NCI-H226 (cell line): Measurements from ENCODE around the gene NEU1.
"Not testable (repeated sequence)": the region's sequence is repeated elsewhere in the genome, so short reads cannot be mapped to it uniquely, and the experiment has no call there.

Experiments used
- DNase-seq: peaks from one replicate; pipeline ENCODE4 v3.0.0-alpha.2; 2015

NEU1 gene

GRCh38 chr6:31862344-31863235 lies at the start of gene NEU1:
NEU1 (minus strand) TSS chr6:31862821; CDS start chr6:31862776, 45 bp downstream.
- DNase-seq, result peak; percentile 100

DNA sequence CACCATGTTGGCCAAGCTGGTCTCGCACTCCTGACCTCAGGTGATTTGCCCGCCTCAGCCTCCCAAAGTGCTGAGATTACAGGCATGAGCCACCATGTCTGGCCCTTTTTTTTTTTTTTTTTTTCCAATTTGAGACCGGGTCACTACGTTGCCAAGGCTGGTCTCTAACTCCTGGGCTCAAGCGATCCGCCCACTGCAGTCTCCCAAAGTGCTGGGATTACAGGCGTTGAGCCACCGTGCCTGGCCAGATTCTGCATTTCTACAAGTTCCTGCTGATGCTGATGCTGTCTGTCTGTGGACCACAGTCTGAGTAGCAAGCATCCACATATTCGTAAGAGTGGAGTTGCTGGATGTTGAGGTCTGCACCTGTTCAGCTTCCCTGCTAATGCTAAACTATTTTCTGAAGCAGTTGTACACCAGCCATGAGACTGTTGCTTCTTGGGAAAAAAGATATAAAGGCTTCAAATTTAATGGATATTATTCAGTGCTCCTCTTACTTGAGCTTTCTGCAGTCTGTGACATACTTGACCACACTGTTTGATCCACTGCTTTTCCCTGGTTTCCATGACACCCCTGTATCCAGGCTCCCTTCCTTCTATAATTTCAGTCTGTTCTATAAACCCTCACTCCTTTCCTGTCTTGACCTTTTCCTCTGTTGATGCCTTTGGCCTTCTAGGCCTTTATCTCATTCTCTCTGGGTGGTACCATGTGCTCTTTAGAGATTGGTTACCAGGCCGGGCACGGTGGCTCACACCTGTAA lies 49.4 kb upstream of the NEU1 start:
- DNase-seq, result no peak

DNA sequence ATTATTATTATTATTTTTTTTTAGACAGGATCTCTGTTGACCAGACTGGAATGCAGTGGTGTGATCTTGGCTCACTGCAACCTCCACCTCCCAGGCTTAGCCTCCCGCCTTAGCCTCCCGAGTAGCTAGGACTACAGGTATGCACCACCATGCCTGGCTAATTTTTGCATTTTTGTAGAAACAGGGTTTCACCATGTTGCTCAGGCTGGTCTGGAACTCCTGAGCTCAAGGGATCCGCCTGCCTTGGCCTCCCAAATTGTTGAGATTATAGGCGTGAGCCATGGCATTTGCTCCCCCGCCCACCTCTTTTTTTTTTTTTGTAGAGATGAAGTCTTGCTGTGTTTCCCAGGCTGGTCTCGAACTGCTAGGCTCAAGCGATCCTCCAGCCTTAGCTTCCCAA lies 46.7 kb upstream of the NEU1 start:
- DNase-seq, result not testable (repeated sequence)

- peak; percentile 77 for DNase-seq
Measured at GRCh38 chr6:31908791-31909190, 46.2 kb upstream of the NEU1 start.

- DNase-seq, result not testable (repeated sequence)
Measured at GRCh38 chr6:31908255-31908654, 45.6 kb upstream of the NEU1 start.

DNA sequence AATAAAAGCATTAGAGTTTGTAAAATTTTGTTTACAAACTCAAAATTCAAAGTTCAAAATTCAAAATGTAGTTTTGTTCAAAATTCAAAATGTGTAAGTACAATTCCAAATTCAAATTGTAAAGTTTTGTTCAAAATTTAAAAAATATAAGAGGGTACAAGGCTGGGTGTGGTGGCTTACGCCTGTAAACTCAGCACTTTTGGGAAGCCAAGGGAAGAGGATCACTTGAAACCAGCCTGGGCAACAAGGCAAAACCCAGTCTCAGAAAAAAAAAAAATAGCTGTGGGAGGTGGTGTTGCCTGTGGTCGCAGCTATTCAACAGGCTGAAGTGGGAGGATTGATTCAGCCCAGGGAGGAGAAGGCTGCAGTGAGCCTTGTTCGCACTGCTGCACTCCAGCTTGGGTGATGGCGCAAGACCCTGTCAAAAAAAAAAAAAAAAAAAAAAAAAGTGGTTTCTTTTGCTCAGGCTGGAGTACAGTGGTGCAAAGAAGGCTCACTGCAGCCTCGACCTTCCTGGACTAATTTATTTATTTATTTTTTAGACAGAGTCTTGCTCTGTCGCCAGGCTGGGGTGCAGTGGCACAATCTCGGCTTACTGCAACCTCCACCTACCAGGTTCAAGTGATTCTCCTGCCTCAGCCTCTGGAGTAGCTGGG lies 44.7 kb upstream of the NEU1 start:
- DNase-seq, result peak; percentile 90

GRCh38 chr6:31906727-31907126 lies 44.1 kb upstream of the NEU1 start:
- not testable (repeated sequence) for DNase-seq

DNA sequence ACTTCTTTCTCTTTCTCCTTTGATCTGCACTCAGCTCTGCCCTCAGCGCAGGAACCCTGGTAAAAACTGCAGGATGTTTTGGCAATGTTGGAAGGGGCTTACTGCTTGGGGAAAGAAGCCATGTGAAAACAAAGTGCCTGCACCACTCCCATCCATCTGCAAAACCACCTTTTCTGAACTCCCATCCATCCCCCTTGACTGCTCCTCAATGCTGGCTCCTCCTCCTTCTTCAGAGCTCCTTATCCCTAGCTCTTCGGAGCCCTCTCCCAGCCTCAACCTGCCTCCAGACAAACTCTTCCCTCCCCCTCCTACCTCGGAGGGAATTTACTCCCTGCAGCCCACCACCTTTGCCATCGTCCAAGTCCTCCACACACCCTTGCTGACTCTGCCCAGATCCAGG lies 43.5 kb upstream of the NEU1 start:
- no peak for DNase-seq

DNA sequence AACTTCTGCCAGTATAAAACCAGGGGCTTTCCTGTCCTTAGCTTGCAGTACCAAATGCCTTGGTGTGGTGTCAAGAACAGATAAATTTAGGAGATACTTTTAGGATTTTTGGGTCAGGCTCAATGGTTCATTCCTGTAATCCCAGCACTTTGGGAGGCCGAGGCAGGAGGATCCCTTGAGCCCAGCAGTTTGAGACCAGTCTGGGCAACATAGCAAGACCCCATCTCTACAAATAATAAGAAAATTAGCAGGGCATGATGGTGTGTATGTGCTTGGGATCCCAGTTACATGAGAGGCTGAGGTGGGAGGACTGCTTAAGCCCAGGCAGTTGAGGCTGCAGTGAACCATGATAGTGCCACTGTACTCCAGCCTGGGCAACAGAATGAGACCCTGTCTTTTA lies 42.4 kb upstream of the NEU1 start:
- DNase-seq, result no peak

DNA sequence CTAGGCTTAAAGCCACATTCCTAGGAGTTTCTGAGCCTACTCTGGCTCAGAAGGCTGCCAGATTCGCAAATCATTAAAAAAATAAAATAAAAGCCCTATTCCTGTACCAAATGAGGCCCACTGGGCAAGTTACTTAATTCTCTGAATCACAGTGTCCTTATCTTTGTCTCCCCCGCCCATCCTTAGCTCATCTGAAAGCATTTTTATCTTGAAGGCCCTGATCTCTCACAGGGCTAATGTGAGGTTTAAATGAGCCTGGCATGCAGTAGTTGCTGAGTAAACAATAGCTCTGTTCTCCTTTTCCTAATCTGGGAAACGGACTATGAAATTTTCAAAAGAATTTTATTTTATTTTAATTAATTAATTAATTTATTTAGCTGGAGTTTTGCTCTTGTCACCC lies 41.3 kb upstream of the NEU1 start:
- peak; percentile 83 for DNase-seq

- DNase-seq, result peak; percentile 94
Measured at GRCh38 chr6:31901953-31902643, 39.5 kb upstream of the NEU1 start, which contains the start of gene ZBTB12. ZBTB12 (minus strand) TSS chr6:31902086; CDS start chr6:31901305, 781 bp downstream.

DNA sequence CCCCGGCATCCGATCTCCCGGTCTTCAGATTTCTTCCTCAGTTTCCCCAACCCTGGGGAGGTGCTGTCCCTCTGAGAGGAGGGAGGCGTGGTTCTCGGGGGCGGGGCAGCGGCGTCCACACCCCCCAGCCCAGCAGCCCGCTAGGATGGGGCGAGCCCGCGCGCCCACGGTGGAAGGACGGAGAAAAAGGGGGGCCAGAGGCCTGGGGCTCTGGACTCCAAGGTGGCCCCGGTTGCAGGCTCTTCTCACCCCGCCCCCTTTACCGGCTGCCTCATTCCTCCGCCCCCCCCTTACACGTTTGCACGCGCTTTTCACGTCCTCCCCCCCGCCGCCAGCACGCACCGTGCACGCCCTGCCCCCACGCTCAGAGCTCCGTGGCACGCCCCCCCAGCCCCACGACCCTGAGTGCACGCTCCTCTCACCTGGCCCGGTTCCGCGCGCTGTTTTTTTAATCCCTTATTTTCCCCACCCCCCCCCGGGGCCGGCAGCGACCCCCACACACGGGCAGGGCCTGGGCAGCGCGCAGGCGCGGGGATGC lies 38.9 kb upstream of the NEU1 start:
- peak; percentile 49 for DNase-seq

- no peak for DNase-seq
Measured at GRCh38 chr6:31900917-31901414, 38.3 kb upstream of the NEU1 start.

- DNase-seq, result no peak
Measured at GRCh38 chr6:31899882-31900722, 37.5 kb upstream of the NEU1 start.

DNA sequence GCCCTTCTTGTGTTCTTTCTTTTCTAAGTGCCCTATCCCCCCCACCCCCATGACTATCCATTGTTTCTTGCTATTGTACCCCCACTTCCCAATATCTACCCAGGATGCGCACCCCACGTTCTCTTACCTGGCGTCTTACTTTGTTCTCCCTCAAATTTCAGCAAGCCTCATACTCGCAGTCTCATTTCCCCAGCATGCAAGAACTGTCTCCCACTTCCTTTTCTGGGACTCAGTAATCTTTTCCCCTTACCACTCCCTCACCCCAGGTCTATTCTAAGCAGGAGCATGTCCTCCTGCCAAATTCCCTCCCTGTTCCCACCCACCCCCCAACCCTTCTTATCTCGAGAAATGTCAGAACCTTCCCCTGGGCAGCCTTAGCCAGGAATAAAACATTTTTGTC lies 36.6 kb upstream of the NEU1 start:
- DNase-seq, result no peak

DNA sequence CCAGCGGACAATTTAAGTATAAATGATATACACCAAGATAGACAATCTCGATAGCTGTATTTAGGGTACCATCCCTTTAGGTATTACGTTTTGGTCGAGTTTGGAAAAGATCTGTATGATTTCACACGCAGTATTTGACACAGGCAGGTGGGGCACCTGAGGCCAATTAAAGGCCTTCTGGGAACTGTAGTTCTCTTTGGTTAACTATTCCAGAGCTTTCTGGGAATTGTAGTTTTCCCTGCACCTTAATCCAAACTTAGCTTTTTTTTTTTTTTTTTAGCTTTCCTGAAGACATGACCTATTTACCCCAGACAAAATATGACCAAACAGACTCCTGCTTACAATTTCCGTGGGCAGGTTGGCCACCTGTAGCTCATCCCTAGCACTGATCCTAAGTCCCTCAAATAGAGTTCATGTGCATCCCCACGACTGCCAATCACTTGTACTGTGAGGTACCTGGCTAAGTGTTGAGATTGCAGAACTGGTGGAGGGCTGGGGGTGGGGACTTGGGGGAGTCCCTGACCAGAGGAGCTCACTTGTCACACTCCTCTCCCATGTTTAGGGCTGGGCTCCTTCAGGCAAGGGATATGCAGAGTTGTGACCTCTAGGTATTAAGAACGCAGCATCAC lies 35.9 kb upstream of the NEU1 start:
- no peak for DNase-seq

- peak; percentile 75 for DNase-seq
Measured at GRCh38 chr6:31897612-31898382, 35.2 kb upstream of the NEU1 start, which contains the start of gene EHMT2. EHMT2 (minus strand) TSS chr6:31897698; CDS start chr6:31897677, 21 bp downstream.

GRCh38 chr6:31896856-31897611 lies 34.4 kb upstream of the NEU1 start:
- no peak for DNase-seq

- DNase-seq, result no peak
Measured at GRCh38 chr6:31896493-31896855, 33.9 kb upstream of the NEU1 start.
